HuH-7 (cell line): Measurements from ENCODE around the gene CERS4.
A peak's percentile ranks its signal among the peaks of the same experiment; 100 is the strongest.
"Not testable (repeated sequence)": the region's sequence is repeated elsewhere in the genome, so short reads cannot be mapped to it uniquely, and the experiment has no call there.

Experiments
- DNase-seq: peaks from one replicate; pipeline ENCODE4 v3.0.0; 2011; ENCODE audit warnings: low spot score

The CERS4 gene

GRCh38 chr19:8242211-8242821 lies 33.1 kb downstream of the CERS4 start:
- DNase-seq = no peak

GRCh38 chr19:8243146-8243545 lies 34.0 kb downstream of the CERS4 start:
- no peak for DNase-seq

- no peak for DNase-seq
These were observed 35.3 kb downstream of the CERS4 start for GRCh38 chr19:8244442-8244841.

GRCh38 chr19:8245869-8246835 lies 37.0 kb downstream of the CERS4 start:
- DNase-seq = peak; percentile 54

GRCh38 chr19:8247129-8247890 lies 38.1 kb downstream of the CERS4 start:
- not testable (repeated sequence) for DNase-seq

- DNase-seq = no peak
These were observed 39.5 kb downstream of the CERS4 start for GRCh38 chr19:8248348-8249328.

GRCh38 chr19:8250596-8250995 lies 41.4 kb downstream of the CERS4 start:
- no peak for DNase-seq

GRCh38 chr19:8251025-8251472 lies 41.9 kb downstream of the CERS4 start:
- DNase-seq = no peak

GRCh38 chr19:8252922-8253589 lies 43.9 kb downstream of the CERS4 start:
- peak; percentile 91 for DNase-seq

- no peak for DNase-seq
These were observed 44.5 kb downstream of the CERS4 start for GRCh38 chr19:8253678-8254077.

GRCh38 chr19:8254286-8255001 lies 45.3 kb downstream of the CERS4 start:
- no peak for DNase-seq

- no peak for DNase-seq
These were observed 46.4 kb downstream of the CERS4 start for GRCh38 chr19:8255426-8256125.

GRCh38 chr19:8256276-8257051 lies 47.3 kb downstream of the CERS4 start:
- no peak for DNase-seq

- no peak for DNase-seq
These were observed 47.9 kb downstream of the CERS4 start for GRCh38 chr19:8257052-8257443.

GRCh38 chr19:8259142-8259921 lies 50.2 kb downstream of the CERS4 start:
- no peak for DNase-seq

- DNase-seq = no peak
These were observed 50.7 kb downstream of the CERS4 start for GRCh38 chr19:8259922-8260247.

GRCh38 chr19:8261347-8261746 lies 52.2 kb downstream of the CERS4 start:
- DNase-seq = no peak

GRCh38 chr19:8261881-8262280 lies 52.7 kb downstream of the CERS4 start:
- DNase-seq = no peak
